DND-41 (cell line): ENCODE measurements around the gene RRP8.

Experiments used
- ATAC-seq: fragments of 200-7000 bp; cut with Tn5 transposase; 3 replicates; pipeline ENCODE4 v1.9.1; 2021; ENCODE audit warnings: low read depth; ENCODE audit not compliant: insufficient read depth
- DNase-seq: peaks from one replicate; pipeline ENCODE4 v3.0.0-alpha.2; 2020
- H2AFZ ChIP-seq: 2 replicates; pipeline ENCODE4 v1.6.0; 2012; ENCODE audit warnings: low read depth, low read length
- H3K27ac ChIP-seq: 2 replicates; pipeline ENCODE4 v1.5.1; 2012; ENCODE audit warnings: low read length, inconsistent platforms
- H3K27me3 ChIP-seq: fragments of 200-600 bp; sonication (generic); 2 replicates; pipeline ENCODE4 v1.6.0; 2012; ENCODE audit warnings: low read length, mild to moderate bottlenecking, inconsistent platforms; ENCODE audit not compliant: insufficient read depth, poor library complexity
- H3K36me3 ChIP-seq: 2 replicates; pipeline ENCODE4 v1.5.1; 2012; ENCODE audit warnings: low read length, inconsistent platforms; ENCODE audit not compliant: insufficient read depth
- H3K4me1 ChIP-seq: 2 replicates; pipeline ENCODE4 v1.5.1; 2012; ENCODE audit warnings: mild to moderate bottlenecking, low read length; ENCODE audit not compliant: insufficient read depth
- H3K4me2 ChIP-seq: 2 replicates; pipeline ENCODE4 v1.6.0; 2012; ENCODE audit warnings: mild to moderate bottlenecking, moderate library complexity, low read length, inconsistent platforms; ENCODE audit not compliant: insufficient read depth
- H3K4me3 ChIP-seq, 2 experiments: fragments of 200-600 bp in 1 of 2; shearing (Covaris generic) in 1 of 2; 2 replicates each; pipeline ENCODE4 v1.5.1; 2012 to 2016; ENCODE audit warnings: inconsistent platforms in 2 of 2, low read length in 2 of 2, mild to moderate bottlenecking in 2 of 2, low read depth in 1 of 2, moderate library complexity in 1 of 2
- H3K79me2 ChIP-seq: 2 replicates; pipeline ENCODE4 v1.6.0; 2012; ENCODE audit warnings: low read length, inconsistent platforms; ENCODE audit not compliant: insufficient read depth
- H3K9ac ChIP-seq: 2 replicates; pipeline ENCODE4 v1.6.0; 2012; ENCODE audit warnings: low read depth, mild to moderate bottlenecking, inconsistent platforms, low read length, moderate library complexity
- H3K9me3 ChIP-seq: 2 replicates; pipeline ENCODE4 v1.5.1; 2012; ENCODE audit warnings: low read length, moderate library complexity, mild to moderate bottlenecking, inconsistent platforms; ENCODE audit not compliant: insufficient read depth, severe bottlenecking
- H4K20me1 ChIP-seq: 2 replicates; pipeline ENCODE4 v1.6.0; 2012; ENCODE audit warnings: low read length; ENCODE audit not compliant: insufficient read depth
- CTCF ChIP-seq: IDR thresholded peaks from 2 replicates; pipeline ENCODE4 v1.5.1; 2012; ENCODE audit warnings: borderline replicate concordance, low read length, moderate library complexity, mild to moderate bottlenecking; ENCODE audit not compliant: poor library complexity, severe bottlenecking; ENCODE audit errors: extremely low read depth
- EZH2 ChIP-seq: IDR thresholded peaks from 3 replicates; pipeline ENCODE4 v1.6.1; 2012; ENCODE audit warnings: borderline replicate concordance, low read depth, mild to moderate bottlenecking, moderate library complexity, low read length, inconsistent platforms; ENCODE audit not compliant: severe bottlenecking

RRP8 gene

GRCh38 chr11:6634534-6634933 is 31.1 kb upstream of the RRP8 start:
- no peaks in the 10 kb centered on the region for H3K27me3 ChIP-seq
- no peak overlapping the region for H3K27ac ChIP-seq
- no peak overlapping the region for H2AFZ ChIP-seq
- H3K4me3 ChIP-seq, result no peak overlapping the region
- DNase-seq, result no peak
- no peaks in the 10 kb centered on the region for H3K79me2 ChIP-seq
- no peaks in the 10 kb centered on the region for H3K36me3 ChIP-seq
- ATAC-seq, result no peak
- no peak overlapping the region for H3K4me2 ChIP-seq
- H4K20me1 ChIP-seq, result no peaks in the 10 kb centered on the region
- no peaks in the 10 kb centered on the region for H3K4me1 ChIP-seq
- H3K9me3 ChIP-seq, result no peaks in the 10 kb centered on the region
- no peak overlapping the region for H3K9ac ChIP-seq
- TF ChIP-seq EZH2 (no peak), CTCF (no peak)

DNA sequence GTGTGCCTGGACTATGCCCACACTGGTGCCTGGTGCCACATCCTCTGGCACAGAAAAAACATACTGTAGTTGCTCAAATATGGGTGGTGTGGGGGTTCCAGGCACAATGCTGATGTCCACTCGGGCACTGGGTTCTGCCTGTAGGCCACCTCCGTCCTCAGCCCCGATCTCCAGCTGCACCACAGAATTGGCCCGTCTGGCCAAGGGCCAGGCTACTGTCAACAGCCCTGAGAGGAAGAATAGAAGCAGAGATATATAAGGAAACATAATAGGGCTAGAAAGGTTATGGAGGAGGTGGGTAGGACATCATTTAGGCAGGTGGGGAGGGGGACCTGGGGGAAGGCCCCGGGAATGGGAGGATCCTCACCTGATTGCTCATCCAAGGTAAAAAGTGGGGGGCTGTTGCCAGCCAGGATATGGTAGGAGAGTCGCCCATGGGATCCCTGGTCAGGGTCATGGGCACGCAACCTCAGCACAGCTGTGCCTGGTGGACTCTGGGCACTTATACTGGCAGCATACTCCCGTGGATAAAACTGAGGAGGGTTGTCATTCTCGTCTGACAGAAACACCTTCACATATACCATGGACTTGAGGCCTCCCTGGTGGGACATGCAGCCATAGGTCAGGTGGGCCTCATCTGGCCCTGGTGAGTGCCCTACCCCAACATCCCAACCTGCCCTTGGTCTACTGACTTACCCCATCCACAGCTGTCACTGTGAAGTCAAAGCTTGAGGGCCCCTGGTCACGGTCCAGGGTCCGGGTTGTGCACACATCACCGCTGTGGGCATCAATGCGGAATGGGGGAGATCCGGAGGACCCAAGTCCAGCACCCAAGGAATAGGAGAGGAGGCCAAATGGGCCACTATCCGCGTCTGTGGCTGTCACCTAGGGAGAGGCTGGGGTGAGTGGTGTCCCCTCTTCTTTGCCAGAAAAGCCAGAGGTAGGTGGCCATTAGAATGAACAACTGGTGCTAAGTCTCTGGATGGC is 30.3 kb upstream of the RRP8 start:
- Histone ChIP-seq H3K27me3 (no peaks in the 10 kb centered on the region), H3K4me3 (no peak overlapping the region), H3K9ac (no peak overlapping the region), H3K79me2 (no peaks in the 10 kb centered on the region), H3K36me3 (no peaks in the 10 kb centered on the region), H3K27ac (no peak overlapping the region), H3K4me1 (no peaks in the 10 kb centered on the region), H3K4me2 (no peak overlapping the region), H4K20me1 (no peaks in the 10 kb centered on the region), H2AFZ (no peak overlapping the region), H3K9me3 (no peaks in the 10 kb centered on the region)
- TF ChIP-seq EZH2 (no peak), CTCF (no peak)
- DNase-seq (no peak), ATAC-seq (no peak)

DNA sequence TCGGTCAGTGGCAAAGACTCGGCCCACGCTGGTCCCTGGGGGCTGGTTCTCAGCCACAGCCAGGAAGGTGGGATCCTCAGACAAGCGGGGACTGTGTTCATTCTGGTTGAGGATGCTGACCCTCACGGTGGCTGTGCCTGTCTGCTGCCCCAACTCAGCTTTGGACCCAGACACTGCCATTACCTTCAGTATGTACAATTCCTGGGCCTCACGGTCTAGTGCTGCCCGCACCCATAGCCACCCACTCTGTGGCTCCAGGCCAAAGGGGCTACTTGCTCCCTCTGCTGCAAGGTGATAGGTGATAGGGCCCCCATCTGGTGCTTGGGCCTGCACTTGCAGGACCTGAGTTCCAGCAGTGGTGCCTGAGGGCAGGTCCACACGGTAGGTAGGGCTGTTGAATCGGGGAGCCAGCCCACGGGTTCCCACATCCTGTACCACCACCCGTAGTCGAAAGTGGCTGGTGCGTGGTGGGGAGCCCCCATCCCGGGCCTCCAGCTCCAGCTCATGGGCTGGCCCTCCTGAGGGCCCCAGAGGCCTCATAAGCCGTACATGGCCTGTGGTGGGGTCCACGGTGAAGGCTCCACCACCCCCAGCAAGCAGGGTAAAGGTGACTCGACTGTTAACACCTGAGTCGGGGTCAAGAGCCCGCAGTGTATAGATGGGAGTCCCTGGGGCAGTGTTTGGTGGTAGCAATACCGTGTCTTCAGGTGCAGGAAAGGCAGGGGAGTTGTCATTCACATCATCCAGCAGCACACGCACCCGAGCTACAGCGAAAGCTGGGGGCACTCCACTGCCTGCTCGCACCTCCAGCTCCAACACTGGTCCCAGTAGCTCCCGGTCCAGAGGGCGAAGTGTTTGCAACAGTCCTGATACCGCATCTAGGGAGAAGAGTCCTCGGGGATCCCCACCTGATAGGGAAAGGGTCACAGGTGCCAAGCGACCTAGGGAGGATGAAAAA is 29.0 kb upstream of the RRP8 start:
- H3K4me1 ChIP-seq, result peaks cover 5% of the 10 kb centered on the region; the same call in 1 of the 2 replicates
- H3K79me2 ChIP-seq, result no peaks in the 10 kb centered on the region
- no peaks in the 10 kb centered on the region for H3K9me3 ChIP-seq
- H3K27me3 ChIP-seq, result no peaks in the 10 kb centered on the region
- no peaks in the 10 kb centered on the region for H3K36me3 ChIP-seq
- H2AFZ ChIP-seq, result no peak overlapping the region
- H3K4me2 ChIP-seq, result no peak overlapping the region
- ATAC-seq (0 out of 3 replicates have a peak, but pooled peaks have one; percentile 18), DNase-seq (no peak)
- no peaks in the 10 kb centered on the region for H4K20me1 ChIP-seq
- TF ChIP-seq EZH2 (no peak), CTCF (no peak)
- no peak overlapping the region for H3K9ac ChIP-seq
- no peak overlapping the region for H3K4me3 ChIP-seq
- no peak overlapping the region for H3K27ac ChIP-seq
